Glutamatergic neuron (in vitro differentiated cells): Measurements from ENCODE around the gene MDM2. TPM values are rescaled to one million over a fixed set of nuclear protein-coding genes. Genes with fewer than 3 reads are reported as not detected.

Experiments
- DNase-seq: peaks from one replicate; pipeline ENCODE4 v3.0.0; 2022
- H3K27ac Mint-ChIP-seq: one replicate; pipeline ENCODE4 v1.8.0; 2020; ENCODE audit warnings: mild to moderate bottlenecking, mixed read lengths, inconsistent platforms; ENCODE audit not compliant: unreplicated experiment
- H3K27me3 Mint-ChIP-seq: one replicate; pipeline ENCODE4 v1.8.0; 2020; ENCODE audit warnings: mild to moderate bottlenecking, moderate library complexity, mixed read lengths, inconsistent platforms; ENCODE audit not compliant: unreplicated experiment
- H3K36me3 Mint-ChIP-seq: one replicate; pipeline ENCODE4 v1.8.0; 2020; ENCODE audit warnings: mild to moderate bottlenecking, mixed read lengths, inconsistent platforms; ENCODE audit not compliant: unreplicated experiment
- H3K4me1 Mint-ChIP-seq: one replicate; pipeline ENCODE4 v1.8.0; 2020; ENCODE audit warnings: mild to moderate bottlenecking, low read depth, mixed read lengths, inconsistent platforms; ENCODE audit not compliant: unreplicated experiment
- H3K4me3 Mint-ChIP-seq: one replicate; pipeline ENCODE4 v1.8.0; 2020; ENCODE audit warnings: mild to moderate bottlenecking, mixed read lengths, inconsistent platforms; ENCODE audit not compliant: unreplicated experiment
- H3K9me3 Mint-ChIP-seq: one replicate; pipeline ENCODE4 v1.8.0; 2020; ENCODE audit warnings: mild to moderate bottlenecking, moderate library complexity, mixed read lengths, inconsistent platforms; ENCODE audit not compliant: unreplicated experiment
- total RNA-seq: library from RNA; stranded (reverse); fragmentation: NEBNext Ultra II Directional; extraction: Animal tissue kit (Norgen Biotek cat#: 25700); gene quantifications from one replicate; pipeline ENCODE4 v1.2.1, GENCODE V29; 2021; ENCODE audit not compliant: unreplicated experiment
- TF ChIP-seq, protein P1 (sequence below): fragments of 200-600 bp; sonication (generic); IDR thresholded peaks from one replicate; pipeline ENCODE4 v1.5.0; 2021; ENCODE audit not compliant: partially characterized antibody, unreplicated experiment

The MDM2 gene
- total RNA-seq, 1 donor from 2014 or later = 84.9 TPM

- no peaks in the 10 kb centered on the region for H3K9me3 Mint-ChIP-seq
- H3K4me1 Mint-ChIP-seq = no peaks in the 10 kb centered on the region
- H3K27me3 Mint-ChIP-seq = no peaks in the 10 kb centered on the region
- no peaks in the 10 kb centered on the region for H3K36me3 Mint-ChIP-seq
- no peak for DNase-seq
- no peak overlapping the region for H3K27ac Mint-ChIP-seq
- H3K4me3 Mint-ChIP-seq = no peak overlapping the region
- TF ChIP-seq, protein P1, sequence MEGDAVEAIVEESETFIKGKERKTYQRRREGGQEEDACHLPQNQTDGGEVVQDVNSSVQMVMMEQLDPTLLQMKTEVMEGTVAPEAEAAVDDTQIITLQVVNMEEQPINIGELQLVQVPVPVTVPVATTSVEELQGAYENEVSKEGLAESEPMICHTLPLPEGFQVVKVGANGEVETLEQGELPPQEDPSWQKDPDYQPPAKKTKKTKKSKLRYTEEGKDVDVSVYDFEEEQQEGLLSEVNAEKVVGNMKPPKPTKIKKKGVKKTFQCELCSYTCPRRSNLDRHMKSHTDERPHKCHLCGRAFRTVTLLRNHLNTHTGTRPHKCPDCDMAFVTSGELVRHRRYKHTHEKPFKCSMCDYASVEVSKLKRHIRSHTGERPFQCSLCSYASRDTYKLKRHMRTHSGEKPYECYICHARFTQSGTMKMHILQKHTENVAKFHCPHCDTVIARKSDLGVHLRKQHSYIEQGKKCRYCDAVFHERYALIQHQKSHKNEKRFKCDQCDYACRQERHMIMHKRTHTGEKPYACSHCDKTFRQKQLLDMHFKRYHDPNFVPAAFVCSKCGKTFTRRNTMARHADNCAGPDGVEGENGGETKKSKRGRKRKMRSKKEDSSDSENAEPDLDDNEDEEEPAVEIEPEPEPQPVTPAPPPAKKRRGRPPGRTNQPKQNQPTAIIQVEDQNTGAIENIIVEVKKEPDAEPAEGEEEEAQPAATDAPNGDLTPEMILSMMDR = no peak
These were observed 70.9 kb downstream of the MDM2 start for GRCh38 chr12:68878846-68879245.

- H3K4me1 Mint-ChIP-seq = no peaks in the 10 kb centered on the region
- no peak for DNase-seq
- no peak overlapping the region for H3K4me3 Mint-ChIP-seq
- no peak overlapping the region for H3K27ac Mint-ChIP-seq
- H3K36me3 Mint-ChIP-seq = no peaks in the 10 kb centered on the region
- TF ChIP-seq, protein P1 = no peak
- no peaks in the 10 kb centered on the region for H3K27me3 Mint-ChIP-seq
- no peaks in the 10 kb centered on the region for H3K9me3 Mint-ChIP-seq
These were observed 72.8 kb downstream of the MDM2 start for GRCh38 chr12:68880660-68881325.

GRCh38 chr12:68882251-68882964 lies 74.4 kb downstream of the MDM2 start:
- TF ChIP-seq, protein P1 = no peak
- DNase-seq = no peak
- no peaks in the 10 kb centered on the region for H3K9me3 Mint-ChIP-seq

DNA sequence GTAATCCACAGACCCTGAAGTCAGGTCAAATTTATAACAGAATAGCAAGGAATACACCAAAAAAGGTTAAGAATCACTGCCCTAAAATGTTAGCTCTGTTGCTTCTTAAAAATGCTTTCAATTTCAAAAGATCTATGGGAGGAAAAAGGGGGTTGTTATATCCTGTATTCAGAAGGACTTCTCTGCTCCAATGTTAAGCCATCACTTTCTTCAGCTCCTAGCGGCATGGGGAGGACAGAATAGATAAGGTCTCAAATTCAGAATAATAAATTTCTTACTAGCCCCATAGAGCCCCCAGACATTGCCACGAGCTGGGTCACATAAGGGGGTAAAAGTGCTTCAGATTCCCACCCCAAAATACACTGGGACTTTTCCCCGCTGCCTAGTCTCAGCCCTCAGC lies 75.2 kb downstream of the MDM2 start:
- no peak for DNase-seq
- Mint-ChIP-seq H3K27ac (no peak overlapping the region), H3K9me3 (no peaks in the 10 kb centered on the region), H3K36me3 (no peaks in the 10 kb centered on the region), H3K4me1 (no peaks in the 10 kb centered on the region), H3K4me3 (no peak overlapping the region), H3K27me3 (peaks cover 2% of the 10 kb centered on the region)
- TF ChIP-seq, protein P1 = no peak

More at GRCh38 chr12:68882251-68882964, 74.4 kb downstream of the MDM2 start:
- Mint-ChIP-seq H3K36me3 (no peaks in the 10 kb centered on the region), H3K27me3 (peaks cover 2% of the 10 kb centered on the region), H3K4me1 (no peaks in the 10 kb centered on the region), H3K4me3 (no peak overlapping the region), H3K27ac (no peak overlapping the region)

- Mint-ChIP-seq H3K4me3 (no peak overlapping the region), H3K36me3 (no peaks in the 10 kb centered on the region), H3K9me3 (no peaks in the 10 kb centered on the region), H3K4me1 (no peaks in the 10 kb centered on the region), H3K27ac (no peak overlapping the region), H3K27me3 (peaks cover 2% of the 10 kb centered on the region)
- no peak for DNase-seq
- TF ChIP-seq, protein P1 = no peak
These were observed 76.3 kb downstream of the MDM2 start for GRCh38 chr12:68884251-68884650.
